ENCODE results near the gene SLC17A4. TPM values are rescaled to one million over a fixed set of nuclear protein-coding genes. Genes with fewer than 3 reads are reported as not detected.

Gene SLC17A4
- total RNA-seq, 4 donors from 2014 or later: not detected

- 43 to 44% methylated on average over 3 of the region's 3 CpGs for WGBS, 2 donors
- H3K36me3 ChIP-seq: no peaks in the 10 kb centered on the region
- no peaks in the 10 kb centered on the region for H3K9me3 ChIP-seq
- no peak overlapping the region for H3K27ac ChIP-seq
- TF ChIP-seq POLR2A (IDR thresholded peaks at IDR 0.05) (no peak), CTCF (IDR thresholded peaks at IDR 0.05) (no peak)
- intact Hi-C loops (cut with DNase I): no loop called here
- DNase-seq: no peak
- no peaks in the 10 kb centered on the region for H3K4me1 ChIP-seq
- no peaks in the 10 kb centered on the region for H3K27me3 ChIP-seq
- no peak overlapping the region for H3K4me3 ChIP-seq
Observed at GRCh38 chr6:25714765-25715164, 39.8 kb upstream of the SLC17A4 start.

GRCh38 chr6:25715794-25716193, 38.7 kb upstream of the SLC17A4 start:
- Histone ChIP-seq H3K27ac (no peak overlapping the region), H3K9me3 (no peaks in the 10 kb centered on the region), H3K27me3 (peaks cover 0 to 6% (median 0%) of the 10 kb centered on the region in 4 donors), H3K4me3 (no peak overlapping the region), H3K36me3 (no peaks in the 10 kb centered on the region), H3K4me1 (no peaks in the 10 kb centered on the region)
- intact Hi-C loops (cut with DNase I): no loop called here
- TF ChIP-seq POLR2A (IDR thresholded peaks at IDR 0.05) (no peak), CTCF (IDR thresholded peaks at IDR 0.05) (no peak)
- no peak for DNase-seq
- WGBS, 2 donors: 66 to 80% methylated on average over 4 of the region's 4 CpGs

GRCh38 chr6:25717866-25718740, 36.4 kb upstream of the SLC17A4 start:
- Histone ChIP-seq H3K36me3 (no peaks in the 10 kb centered on the region), H3K27me3 (peaks cover 0 to 6% (median 0%) of the 10 kb centered on the region in 4 donors), H3K9me3 (no peaks in the 10 kb centered on the region), H3K4me3 (no peak overlapping the region), H3K27ac (no peak overlapping the region), H3K4me1 (no peaks in the 10 kb centered on the region)
- 45 to 58% methylated on average over 6 of the region's 6 CpGs for WGBS, 2 donors
- no peak for TF ChIP-seq POLR2A (IDR thresholded peaks at IDR 0.05)
- TF ChIP-seq CTCF (IDR thresholded peaks at IDR 0.05): peak in 5 of 6 experiments; percentile 20 to 59 (median 43)
- intact Hi-C loops (cut with DNase I): no loop called here
- DNase-seq: no peak

- no peak overlapping the region for H3K27ac ChIP-seq
- H3K9me3 ChIP-seq: no peaks in the 10 kb centered on the region
- WGBS, 2 donors: 90 to 93% methylated on average over 36 of the region's 37 CpGs
Observed at GRCh38 chr6:25726122-25726911, 28.2 kb upstream of the SLC17A4 start.

More at GRCh38 chr6:25726122-25726911, 28.2 kb upstream of the SLC17A4 start:
- intact Hi-C loops (cut with DNase I): no loop called here
- TF ChIP-seq CTCF (IDR thresholded peaks at IDR 0.05) (no peak), POLR2A (IDR thresholded peaks at IDR 0.05) (no peak)
- Histone ChIP-seq H3K36me3 (no peaks in the 10 kb centered on the region), H3K27me3 (peaks cover 0 to 21% (median 0%) of the 10 kb centered on the region in 4 donors), H3K4me3 (no peak overlapping the region), H3K4me1 (no peaks in the 10 kb centered on the region)
- DNase-seq: no peak

All from esophagus squamous epithelium (tissue), 5 donors.